Erythroblast (primary cell): ENCODE measurements around the gene ADRA2C.

Experiments used
- DNase-seq, 2 experiments: peaks; one replicate each; lab custom pipeline; 2025; lab: John Stamatoyannopoulos, UW
- GATA1 ChIP-seq: IDR thresholded peaks from 2 replicates; pipeline ENCODE4 v1.6.1; 2011; ENCODE audit warnings: low read depth, mild to moderate bottlenecking, control low read depth, low read length, moderate library complexity
- POLR2A ChIP-seq: IDR thresholded peaks from 2 replicates; pipeline ENCODE4 v1.6.1; 2011; ENCODE audit warnings: mild to moderate bottlenecking, low read length

ADRA2C gene

DNA sequence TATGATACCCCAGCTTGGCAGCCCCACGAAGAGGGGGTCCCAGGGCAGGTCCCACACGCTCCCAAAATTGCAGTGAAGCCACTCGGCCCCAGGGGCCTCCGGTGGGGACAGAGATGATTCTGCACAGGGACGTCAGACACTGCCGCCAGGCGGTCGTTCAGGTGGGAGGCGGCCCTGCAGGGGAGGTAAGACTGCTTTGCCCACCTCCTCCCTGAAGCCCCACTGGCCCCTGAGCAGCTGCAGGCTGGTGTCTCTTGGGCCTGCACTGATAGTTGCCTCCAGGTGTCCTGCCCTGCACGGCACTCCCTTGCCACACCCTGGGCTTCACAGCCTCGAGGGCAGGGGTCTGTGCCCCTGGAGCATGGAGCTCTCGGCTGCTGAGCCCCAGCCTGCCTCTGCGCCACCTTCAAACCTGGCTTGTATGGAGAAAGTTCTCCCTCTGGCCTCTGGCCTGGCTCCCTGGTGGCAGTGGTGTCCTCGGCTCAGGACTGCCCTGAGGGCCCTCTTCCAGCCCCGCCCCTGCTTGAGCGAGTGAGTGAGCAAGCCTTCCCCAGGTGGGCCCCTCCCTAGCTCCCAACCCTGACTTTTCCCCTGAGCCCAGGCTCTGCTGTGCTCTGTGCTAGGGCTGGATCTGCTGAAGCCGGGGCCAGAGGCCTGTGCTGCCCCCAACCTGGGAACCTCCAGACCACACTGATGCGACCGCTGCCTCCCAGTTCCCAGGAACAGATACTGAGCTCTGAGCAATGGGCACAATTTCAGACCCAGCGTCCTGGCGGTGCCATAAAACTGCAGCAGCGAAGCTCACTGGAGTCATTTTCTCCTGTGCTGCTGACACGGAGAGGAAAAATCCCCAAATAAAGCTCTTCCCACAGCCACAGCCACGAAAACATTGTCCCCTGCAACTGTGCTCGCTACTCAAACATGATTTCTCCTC lies 16.1 kb downstream of the ADRA2C start:
- DNase-seq = no peak
- TF ChIP-seq POLR2A = no peak
- TF ChIP-seq GATA1 = no peak

DNA sequence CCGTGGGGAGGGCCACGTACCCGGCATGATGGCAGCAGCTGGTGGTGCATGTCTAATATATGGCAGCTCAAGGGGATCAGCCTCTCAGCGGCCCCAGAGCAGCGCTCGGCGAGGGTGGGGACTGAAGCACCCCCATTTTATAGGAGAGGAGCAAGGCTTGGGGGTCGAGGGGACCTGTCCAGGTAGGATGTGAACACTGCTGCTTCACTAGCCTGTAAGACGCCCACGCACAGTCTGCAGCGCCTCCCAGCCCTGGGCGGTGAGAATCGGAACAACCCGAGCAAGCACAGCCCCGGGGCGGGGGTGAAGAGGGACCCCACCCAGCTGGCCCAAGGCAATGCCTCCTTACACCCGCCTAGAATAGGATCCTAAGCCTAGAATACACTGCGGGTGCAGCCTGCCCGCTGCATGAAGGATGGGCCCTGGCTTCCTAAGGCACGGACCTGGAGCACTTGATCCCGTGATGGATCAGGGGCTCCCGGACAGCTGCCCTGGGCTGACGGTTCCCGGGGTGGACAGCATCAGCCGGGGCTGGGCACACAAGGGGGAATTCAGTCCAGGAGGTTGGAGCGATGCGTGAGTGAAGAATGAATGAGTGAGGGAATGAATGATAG lies 17.6 kb downstream of the ADRA2C start:
- TF ChIP-seq GATA1 = no peak
- TF ChIP-seq POLR2A = no peak
- peak in 1 of 2 experiments; percentile 10 for DNase-seq

DNA sequence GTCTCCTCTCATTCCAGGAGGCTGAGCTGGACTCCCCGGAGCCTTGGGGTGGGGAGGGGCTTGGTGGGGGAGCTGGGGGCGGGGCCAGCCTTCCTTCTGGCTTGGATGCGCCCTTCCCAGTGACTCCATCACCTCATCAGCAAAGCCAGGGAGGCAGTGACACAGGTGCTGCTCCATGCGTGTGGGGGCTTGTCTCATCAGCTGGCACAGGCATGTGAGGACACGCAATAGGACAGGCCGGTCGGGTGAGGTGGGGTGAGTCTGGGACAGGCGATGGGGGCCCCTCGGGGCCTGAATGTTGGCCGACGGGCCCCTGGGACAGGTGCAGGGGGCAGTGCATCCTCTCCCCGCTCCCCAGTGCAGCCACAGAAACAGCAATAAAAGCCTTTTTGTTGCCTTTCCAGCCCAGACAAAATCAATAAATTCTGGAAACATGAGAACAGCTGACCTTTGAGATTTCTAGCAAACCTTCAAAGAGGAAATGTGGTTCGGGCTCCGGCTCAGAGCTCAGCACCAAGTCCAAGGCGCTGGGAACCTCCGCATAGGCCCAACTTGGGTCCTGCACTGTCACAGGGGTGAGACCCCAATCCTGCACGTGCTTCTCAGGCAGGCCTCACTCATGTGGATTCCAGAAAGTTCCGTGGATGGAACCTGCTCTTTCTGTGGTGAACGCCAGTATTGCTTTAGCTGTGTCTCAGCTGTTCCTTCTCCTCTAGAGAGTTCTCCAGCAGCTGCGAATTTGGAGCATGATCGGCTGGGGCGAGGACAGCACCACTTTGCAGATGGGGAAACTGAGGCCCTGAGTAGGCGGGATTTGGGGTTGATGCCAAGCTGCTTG lies 18.5 kb downstream of the ADRA2C start:
- no peak for DNase-seq
- TF ChIP-seq POLR2A (no peak), GATA1 (no peak)

DNA sequence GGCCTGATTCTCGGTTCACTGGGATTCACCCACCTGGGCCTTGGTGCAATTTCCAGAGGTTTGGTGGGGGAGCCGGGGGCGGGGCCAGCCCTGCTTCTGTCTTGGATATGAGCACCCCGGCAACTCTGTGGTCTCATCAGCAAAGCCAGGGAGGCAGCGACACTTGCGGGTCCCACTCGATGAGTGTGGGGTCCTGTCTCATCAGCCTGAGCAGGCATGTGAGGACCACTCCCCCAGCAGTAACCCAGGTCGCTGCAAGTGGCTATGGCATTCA lies 19.0 kb downstream of the ADRA2C start:
- no peak for DNase-seq
- TF ChIP-seq POLR2A (no peak), GATA1 (no peak)

DNA sequence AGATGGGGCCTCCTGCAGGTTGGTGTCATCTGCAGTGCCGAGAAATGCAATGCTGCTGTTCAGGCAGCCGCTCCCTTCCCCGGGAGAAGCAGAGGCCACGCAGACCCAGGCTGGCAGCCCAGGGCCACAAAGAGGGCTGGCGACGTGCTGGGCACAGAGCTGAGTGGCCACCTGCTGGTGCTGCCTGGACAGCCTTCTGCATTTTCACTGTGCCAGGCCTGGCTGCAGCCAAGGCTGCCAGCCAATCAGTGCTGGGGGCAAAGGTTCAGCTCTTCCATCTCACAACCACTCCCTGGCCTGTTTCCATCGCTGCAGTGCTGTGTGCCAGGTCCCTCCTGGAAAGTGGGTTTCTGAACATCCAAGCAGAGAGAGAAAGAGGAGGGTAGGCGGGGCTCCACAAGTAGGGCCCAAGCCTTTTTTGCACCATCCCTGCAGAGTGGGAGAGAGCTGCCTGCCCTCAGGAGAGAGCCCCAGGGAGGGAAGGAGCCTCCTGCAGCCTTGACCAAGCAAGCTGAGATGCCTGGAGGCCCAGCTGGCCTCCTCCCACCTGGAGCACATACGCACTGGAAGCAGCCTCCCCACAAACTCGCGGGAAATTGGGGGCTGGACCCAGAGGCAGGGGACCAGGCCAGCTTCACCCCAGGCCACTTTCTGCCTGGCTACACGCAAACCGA lies 20.1 kb downstream of the ADRA2C start:
- TF ChIP-seq POLR2A = no peak
- TF ChIP-seq GATA1 = no peak
- DNase-seq = no peak

DNA sequence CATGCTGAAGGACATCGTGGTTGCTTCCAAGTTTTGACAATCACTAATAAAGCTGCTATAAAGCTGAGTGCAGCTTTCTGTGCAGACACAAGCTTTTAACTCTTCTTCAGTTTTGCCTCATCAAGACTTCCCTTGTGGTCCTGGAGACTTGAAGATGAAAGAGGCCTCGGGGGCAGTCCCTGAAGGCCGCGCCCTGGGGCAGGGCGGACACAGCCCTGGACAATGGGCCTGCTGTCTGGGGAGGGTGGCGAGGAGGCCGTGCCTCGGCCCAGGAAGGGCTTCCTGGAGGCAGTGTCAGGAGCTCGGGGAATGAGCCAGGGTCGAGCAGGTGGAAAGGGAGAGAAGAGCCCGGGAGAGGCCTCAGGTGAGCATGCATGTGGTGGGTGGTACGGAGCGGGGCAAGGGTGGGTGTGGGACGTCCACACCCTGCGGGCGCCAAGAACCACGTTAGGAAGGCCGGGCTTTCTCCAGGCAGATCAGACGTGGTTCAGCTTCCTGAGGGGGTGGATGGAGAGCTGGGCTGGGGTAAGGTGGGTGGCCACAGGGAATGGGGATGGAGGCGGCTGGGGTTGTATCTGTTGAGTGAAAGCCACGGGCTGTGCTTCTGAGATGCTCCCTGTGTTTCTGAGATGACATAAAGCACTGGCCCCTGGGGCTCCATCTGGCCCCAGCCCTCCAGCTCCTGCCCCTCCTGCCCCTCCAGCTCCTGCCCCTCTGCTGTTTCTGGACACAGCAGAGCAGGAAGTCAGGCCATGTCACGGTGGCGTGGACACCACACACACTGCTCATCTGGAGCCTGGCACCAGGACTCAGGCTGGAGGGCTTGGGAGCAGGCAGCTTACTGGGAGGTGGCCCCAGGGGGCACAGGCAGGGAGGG lies 21.5 kb downstream of the ADRA2C start:
- no peak for TF ChIP-seq GATA1
- TF ChIP-seq POLR2A = no peak

DNA sequence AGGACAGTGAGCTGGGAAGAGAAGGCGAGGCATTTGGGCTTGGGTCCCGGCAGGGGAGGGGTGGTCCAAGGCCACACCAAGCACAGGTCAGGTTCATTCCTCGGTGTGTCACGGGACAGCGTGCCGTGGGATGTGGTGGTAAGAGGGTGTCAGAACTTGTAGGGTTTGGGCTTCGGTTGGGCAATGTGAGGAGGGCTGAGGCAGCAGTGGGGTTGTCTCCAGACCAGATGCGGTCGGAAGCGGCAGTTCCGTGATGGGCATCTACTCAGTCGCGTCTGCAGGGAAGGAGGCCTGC lies 22.1 kb downstream of the ADRA2C start:
- no peak for DNase-seq

More for the DNA sequence above, 21.5 kb downstream of the ADRA2C start:
- DNase-seq = no peak

DNA sequence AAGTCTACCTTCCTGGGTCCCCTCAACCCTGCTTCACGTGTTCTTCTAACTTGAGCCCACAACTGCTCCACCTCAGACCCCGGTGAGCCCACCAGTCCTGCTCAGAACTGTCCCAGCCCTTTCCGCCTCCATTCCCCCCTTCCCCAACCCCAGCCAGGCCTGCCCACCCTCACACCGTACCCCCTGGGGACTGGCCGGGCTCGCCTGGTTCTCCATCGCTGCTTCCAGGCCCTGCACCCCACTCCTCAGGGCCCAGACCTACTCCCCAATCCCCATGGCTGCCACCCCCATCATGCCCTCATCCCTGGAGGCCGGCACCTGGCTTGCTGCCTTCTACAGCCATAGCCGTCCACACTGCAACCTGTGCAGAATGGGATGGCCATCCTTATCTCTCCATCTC lies 23.4 kb downstream of the ADRA2C start:
- DNase-seq = no peak
- TF ChIP-seq GATA1 (no peak), POLR2A (no peak)

More for the DNA sequence above, 22.1 kb downstream of the ADRA2C start:
- no peak for TF ChIP-seq GATA1
- TF ChIP-seq POLR2A = no peak

DNA sequence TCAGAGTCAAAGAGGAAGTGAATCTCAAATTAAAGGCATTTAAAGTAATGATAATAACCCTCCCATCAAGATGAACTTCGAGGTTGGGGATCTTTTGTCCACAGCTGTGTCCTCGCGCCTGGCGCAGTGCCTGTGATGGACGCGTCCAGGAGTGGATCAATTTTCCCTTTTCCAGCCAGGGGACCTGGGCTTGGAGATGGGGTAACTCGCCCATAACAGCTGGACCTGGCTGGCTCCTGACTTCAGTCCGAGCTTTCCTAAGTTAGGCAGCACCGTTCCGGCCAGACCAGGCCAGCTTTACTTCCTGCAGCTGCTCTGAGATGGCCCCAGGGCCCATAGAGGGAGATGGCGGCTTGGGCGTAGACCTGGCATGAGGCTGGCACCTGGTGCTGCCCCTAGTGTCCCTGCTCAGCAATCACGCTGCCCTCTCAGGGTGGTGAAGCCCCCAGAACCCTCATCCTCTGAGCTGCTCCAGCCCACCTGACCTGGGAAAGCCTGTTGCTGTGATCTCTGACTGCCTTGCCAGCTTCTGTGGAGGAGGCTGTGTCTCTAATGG lies 23.9 kb downstream of the ADRA2C start:
- no peak for DNase-seq
- TF ChIP-seq POLR2A = no peak
- TF ChIP-seq GATA1 = no peak

DNA sequence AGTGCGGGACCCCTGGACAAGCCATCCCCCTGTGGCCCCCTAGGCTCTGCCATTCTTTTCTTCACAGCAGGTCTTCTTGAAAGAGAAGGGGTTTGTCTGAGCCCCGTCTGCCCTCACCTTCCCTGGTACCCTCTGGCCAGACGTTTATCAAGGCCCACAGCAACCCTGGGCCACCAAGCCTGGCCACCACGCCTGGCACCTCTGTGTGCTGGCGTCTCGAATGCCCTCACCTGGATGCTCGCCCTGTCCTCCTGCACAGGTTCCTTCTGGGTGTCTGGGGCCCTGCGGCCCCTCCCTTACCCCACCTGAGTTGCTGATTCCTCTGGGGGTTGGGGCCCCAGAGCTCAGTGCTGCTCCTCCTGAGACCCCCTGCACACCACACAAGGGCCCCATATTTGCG lies 25.1 kb downstream of the ADRA2C start:
- no peak for DNase-seq
- TF ChIP-seq POLR2A (no peak), GATA1 (no peak)

DNA sequence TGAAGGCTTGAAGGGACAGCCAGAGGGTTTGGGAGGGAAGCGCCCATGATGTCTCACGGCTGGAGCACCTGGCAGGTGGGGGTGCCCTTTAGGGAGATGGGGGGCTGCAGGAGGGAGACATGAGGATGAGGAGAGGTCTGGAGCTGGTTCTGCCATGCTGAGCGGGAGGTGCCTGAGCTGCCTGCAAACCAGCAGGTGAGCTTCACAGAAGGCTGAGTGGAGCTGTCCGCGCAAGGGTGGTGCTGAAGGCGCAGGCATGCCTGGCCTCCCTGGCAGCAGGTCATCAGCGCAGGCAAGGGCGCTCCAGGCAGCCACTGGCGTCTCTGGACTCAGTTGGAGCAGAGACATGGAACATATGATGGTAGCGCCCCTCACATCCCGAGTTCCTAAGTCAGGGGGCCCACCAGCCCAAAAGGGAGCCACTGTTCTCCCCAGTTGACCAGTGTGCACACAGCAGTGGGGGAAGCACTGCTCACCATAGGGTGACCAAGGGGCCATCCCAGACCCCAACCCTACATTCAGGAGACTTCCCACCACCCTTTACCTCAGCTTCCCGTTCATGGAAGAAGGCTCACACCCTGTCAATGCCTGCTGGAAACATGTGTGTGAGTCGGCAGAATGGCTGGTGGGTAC lies 25.8 kb downstream of the ADRA2C start:
- TF ChIP-seq POLR2A (no peak), GATA1 (no peak)
- peak; percentile 16 to 26 for DNase-seq

DNA sequence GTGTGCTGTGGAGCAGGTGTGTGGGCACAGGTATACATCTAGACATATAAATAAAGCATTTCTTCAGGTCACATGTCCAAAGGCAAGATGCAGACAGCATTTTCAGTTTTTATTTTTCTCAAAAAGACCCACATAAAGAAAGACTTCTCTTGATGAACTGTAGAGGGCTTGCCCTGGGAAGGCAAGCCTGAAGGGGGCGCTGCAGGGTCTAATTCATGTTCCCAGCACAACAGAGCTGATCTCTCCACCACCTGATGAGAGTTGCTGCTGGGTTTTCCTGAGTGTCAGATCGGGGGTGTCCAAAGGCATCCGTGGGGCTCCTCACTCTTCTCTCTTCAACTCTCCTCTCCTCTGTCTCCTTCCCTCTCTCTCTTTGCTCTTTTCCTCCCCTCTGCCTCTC lies 26.6 kb downstream of the ADRA2C start:
- peak in 1 of 2 experiments; percentile 22 for DNase-seq
- TF ChIP-seq POLR2A (no peak), GATA1 (no peak)

DNA sequence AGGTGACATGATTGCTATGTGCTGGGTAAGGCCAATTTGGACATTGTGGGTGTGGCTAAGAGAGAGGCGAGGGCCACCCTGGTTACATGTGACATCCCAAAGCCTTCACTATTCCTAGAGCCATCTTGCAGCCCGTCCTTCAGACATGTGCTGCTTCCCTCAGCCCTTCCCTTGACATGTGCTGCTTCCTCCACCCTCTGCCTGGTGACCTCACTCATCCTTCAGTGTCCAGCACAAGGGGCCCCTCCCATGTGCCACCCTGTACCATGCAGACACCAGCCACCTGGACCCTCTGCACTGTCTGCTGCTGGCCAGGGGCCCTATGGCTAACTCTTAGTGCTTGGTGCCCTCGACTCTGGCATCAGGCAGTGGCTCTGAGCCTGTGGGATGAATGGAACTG lies 27.4 kb downstream of the ADRA2C start:
- DNase-seq = no peak
- no peak for TF ChIP-seq POLR2A
- TF ChIP-seq GATA1 = no peak
